GM19328 (cell line): ENCODE data around the gene SLPI.

Source experiments
- ATAC-seq: cut with Tn5 transposase; IDR thresholded peaks from one replicate; pipeline ENCODE4 v1.9.1; 2021; ENCODE audit warnings: mild to moderate bottlenecking, moderate library complexity; ENCODE audit not compliant: unreplicated experiment

The SLPI gene

GRCh38 chr20:45218636-45219035, 35.7 kb downstream of the SLPI start:
- ATAC-seq = no peak

GRCh38 chr20:45218124-45218523, 36.2 kb downstream of the SLPI start:
- ATAC-seq = no peak

- ATAC-seq = no peak
Measured at GRCh38 chr20:45212836-45213235, 41.5 kb downstream of the SLPI start.

- no peak for ATAC-seq
Measured at GRCh38 chr20:45211569-45212474, 42.5 kb downstream of the SLPI start.

- no peak for ATAC-seq
Measured at GRCh38 chr20:45209924-45210323, 44.4 kb downstream of the SLPI start.

GRCh38 chr20:45206725-45207124, 47.6 kb downstream of the SLPI start, which contains the start of gene SEMG1:
SEMG1 (plus strand) TSS chr20:45207033; CDS start chr20:45207054, 21 bp downstream.
- no peak for ATAC-seq
